B cell (primary cell): ENCODE data around the gene ESR2. TPM values are rescaled to one million over a fixed set of nuclear protein-coding genes. Genes with fewer than 3 reads are reported as not detected.
"Not testable (repeated sequence)": the region's sequence is repeated elsewhere in the genome, so short reads cannot be mapped to it uniquely, and the experiment has no call there.

ENCODE experiments used
- ATAC-seq: fragments of 200-7000 bp; cut with Tn5 transposase; one replicate; pipeline ENCODE4 v1.10.0; 2021; ENCODE audit warnings: low read depth, mild to moderate bottlenecking, moderate number of reproducible peaks, moderate library complexity
- CTCF ChIA-PET: fragments of 350-600 bp; sonication (Branson Sonifier 250); formaldehyde crosslinking; loops from one replicate; lab custom pipeline; 2021; ENCODE audit warnings: antibody characterized with exemption, inconsistent platforms; lab: Charles Lee
- POLR2A ChIA-PET: fragments of 350-600 bp; sonication (Branson Sonifier 250); formaldehyde crosslinking; loops from one replicate; lab custom pipeline; 2021; ENCODE audit warnings: antibody characterized with exemption; lab: Charles Lee
- DNase-seq: peaks from one replicate; pipeline ENCODE4 v3.0.0; 2013
- H2AFZ ChIP-seq: 2 replicates; pipeline ENCODE4 v1.6.1; 2012; ENCODE audit warnings: mild to moderate bottlenecking, low read depth, low read length; ENCODE audit not compliant: insufficient read depth, poor library complexity, severe bottlenecking
- H3K27ac ChIP-seq, 2 donors: 1 replicate in 1 of 2; 2 replicates in 1 of 2; pipeline ENCODE4 v1.5.1; 2012 to 2013; ENCODE audit warnings: low read length in 2 of 2, mild to moderate bottlenecking in 2 of 2, moderate library complexity in 1 of 2
- H3K27me3 ChIP-seq, 4 experiments: fragments of 200-600 bp in 1 of 4; sonication (generic) in 1 of 4; replicated peaks in 1 of 4; 1 replicate in 2 of 4; 2 replicates in 2 of 4; pipeline versions ENCODE4 v1.6.1 to v1.7.0; 2013 to 2016; ENCODE audit warnings: low read length in 3 of 4, mild to moderate bottlenecking in 2 of 4, mixed read lengths in 1 of 4, moderate library complexity in 1 of 4; ENCODE audit not compliant: insufficient read depth in 4 of 4, control insufficient read depth in 3 of 4; ENCODE audit errors: control extremely low read depth in 1 of 4
- H3K36me3 ChIP-seq, 2 experiments: replicated peaks in 1 of 2; 1 replicate in 1 of 2; 2 replicates in 1 of 2; pipeline versions ENCODE4 v1.6.1 to v1.7.1; 2013; ENCODE audit warnings: low read length in 1 of 2; ENCODE audit not compliant: insufficient read depth in 2 of 2, control insufficient read depth in 1 of 2; ENCODE audit errors: control extremely low read depth in 1 of 2, extremely low read depth in 1 of 2
- H3K4me1 ChIP-seq, 2 donors: fragments of 200-600 bp in 1 of 2; sonication (generic) in 1 of 2; 1 replicate in 1 of 2; 2 replicates in 1 of 2; pipeline versions ENCODE4 v1.5.1 to v1.6.1; 2013 to 2017; ENCODE audit warnings: low read length in 2 of 2; ENCODE audit not compliant: control insufficient read depth in 2 of 2, insufficient read depth in 2 of 2
- H3K4me2 ChIP-seq: replicated peaks from 2 replicates; pipeline ENCODE3; 2012; ENCODE audit warnings: mild to moderate bottlenecking, low read depth, low read length; ENCODE audit not compliant: poor library complexity, severe bottlenecking
- H3K4me3 ChIP-seq, 5 experiments: fragments of 200-600 bp in 1 of 5; sonication (generic) in 1 of 5; 1 replicate in 3 of 5; 2 replicates in 2 of 5; pipeline versions ENCODE4 v1.5.1 to v1.7.0; 2011 to 2016; ENCODE audit warnings: low read length in 4 of 5, mild to moderate bottlenecking in 4 of 5, low read depth in 2 of 5, control low read depth in 1 of 5, moderate library complexity in 1 of 5; ENCODE audit not compliant: insufficient read depth in 1 of 5; ENCODE audit errors: control extremely low read depth in 1 of 5, extremely low read depth in 1 of 5
- H3K79me2 ChIP-seq: fragments of 200-600 bp; sonication (generic); one replicate; pipeline ENCODE4 v1.6.0; 2016; ENCODE audit warnings: low read length; ENCODE audit not compliant: control insufficient read depth, insufficient read depth
- H3K9ac ChIP-seq: fragments of 200-600 bp; sonication (generic); 2 replicates; pipeline ENCODE4 v1.6.1; 2017; ENCODE audit warnings: mild to moderate bottlenecking, low read length, moderate library complexity
- H3K9me3 ChIP-seq, 3 donors: one replicate each; pipeline versions ENCODE4 v1.6.1 to v1.7.1; 2013; ENCODE audit warnings: low read length in 2 of 3; ENCODE audit not compliant: control insufficient read depth in 2 of 3, insufficient read depth in 1 of 3; ENCODE audit errors: control extremely low read depth in 1 of 3
- H4K20me1 ChIP-seq: 2 replicates; pipeline ENCODE4 v1.6.0; 2012; ENCODE audit warnings: mild to moderate bottlenecking, low read length; ENCODE audit not compliant: insufficient read depth, control insufficient read depth, poor library complexity, severe bottlenecking
- H3K27ac Mint-ChIP-seq: one replicate; pipeline ENCODE4 v1.8.0; 2021; ENCODE audit warnings: mixed read lengths
- H3K27me3 Mint-ChIP-seq: one replicate; pipeline ENCODE4 v1.8.0; 2021; ENCODE audit warnings: mixed read lengths
- H3K4me1 Mint-ChIP-seq: one replicate; pipeline ENCODE4 v1.8.0; 2021; ENCODE audit warnings: mixed read lengths
- H3K4me3 Mint-ChIP-seq: one replicate; pipeline ENCODE4 v1.8.0; 2021; ENCODE audit warnings: mixed read lengths
- H3K9me3 Mint-ChIP-seq: one replicate; pipeline ENCODE4 v1.8.0; 2022; ENCODE audit warnings: mixed read lengths; ENCODE audit not compliant: insufficient read depth
- EZH2 ChIP-seq: IDR thresholded peaks from 2 replicates; pipeline ENCODE4 v1.6.1; 2012; ENCODE audit warnings: borderline replicate concordance, low read depth, mild to moderate bottlenecking, moderate library complexity, low read length; ENCODE audit not compliant: insufficient read depth, poor library complexity, severe bottlenecking
- WGBS: methylation state at CpG from one replicate; pipeline ENCODE4 v1.1.5; 2013; ENCODE audit warnings: missing lambda C conversion rate; ENCODE audit not compliant: insufficient coverage; 5-methylcytosine and 5-hydroxymethylcytosine counted together
- intact Hi-C: fragments of 100-400 bp; cut with micrococcal nuclease; formaldehyde crosslinking; loops from one replicate; pipeline ENCODE4 v1.10.0; 2022
- polyA plus RNA-seq: library from polyadenylated mRNA; depleted of rRNA; stranded (reverse); fragments of >200 nt; gene quantifications from 2 replicates; pipeline ENCODE4 v1.2.3, GENCODE V29; 2012
- total RNA-seq, 2 donors: library from RNA; stranded (reverse); fragments of 120-200 nt in 1 of 2; gene quantifications; 1 replicate in 1 of 2; 2 replicates in 1 of 2; pipeline versions ENCODE4 v1.2.3 to v1.2.4, GENCODE V29; 2013 to 2022
- TF ChIP-seq, protein P1 (sequence below): fragments of 200-600 bp; IDR thresholded peaks from one replicate; pipeline ENCODE4 v1.8.0; 2022; ENCODE audit warnings: antibody characterized with exemption, mild to moderate bottlenecking

ESR2 gene
- total and polyA plus RNA-seq, 2 donors (not counting 1 experiment from before 2014, with no cell fraction given) = 5.4 to 87.8 TPM

- ATAC-seq (no peak), DNase-seq (no peak)
- no peak overlapping the region for H3K4me3 Mint-ChIP-seq
- no peak for TF ChIP-seq EZH2
- TF ChIP-seq, protein P1, sequence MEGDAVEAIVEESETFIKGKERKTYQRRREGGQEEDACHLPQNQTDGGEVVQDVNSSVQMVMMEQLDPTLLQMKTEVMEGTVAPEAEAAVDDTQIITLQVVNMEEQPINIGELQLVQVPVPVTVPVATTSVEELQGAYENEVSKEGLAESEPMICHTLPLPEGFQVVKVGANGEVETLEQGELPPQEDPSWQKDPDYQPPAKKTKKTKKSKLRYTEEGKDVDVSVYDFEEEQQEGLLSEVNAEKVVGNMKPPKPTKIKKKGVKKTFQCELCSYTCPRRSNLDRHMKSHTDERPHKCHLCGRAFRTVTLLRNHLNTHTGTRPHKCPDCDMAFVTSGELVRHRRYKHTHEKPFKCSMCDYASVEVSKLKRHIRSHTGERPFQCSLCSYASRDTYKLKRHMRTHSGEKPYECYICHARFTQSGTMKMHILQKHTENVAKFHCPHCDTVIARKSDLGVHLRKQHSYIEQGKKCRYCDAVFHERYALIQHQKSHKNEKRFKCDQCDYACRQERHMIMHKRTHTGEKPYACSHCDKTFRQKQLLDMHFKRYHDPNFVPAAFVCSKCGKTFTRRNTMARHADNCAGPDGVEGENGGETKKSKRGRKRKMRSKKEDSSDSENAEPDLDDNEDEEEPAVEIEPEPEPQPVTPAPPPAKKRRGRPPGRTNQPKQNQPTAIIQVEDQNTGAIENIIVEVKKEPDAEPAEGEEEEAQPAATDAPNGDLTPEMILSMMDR = no peak
- H3K4me1 ChIP-seq = no peaks in the 10 kb centered on the region
- ChIA-PET CTCF (no interaction called here), POLR2A (no interaction called here)
- no peaks in the 10 kb centered on the region for H4K20me1 ChIP-seq
- H3K27me3 Mint-ChIP-seq = no peaks in the 10 kb centered on the region
- H3K9ac ChIP-seq = no peak overlapping the region
- no peak overlapping the region for H3K27ac ChIP-seq
- H3K4me2 ChIP-seq = no peak overlapping the region
- no peaks in the 10 kb centered on the region for H3K79me2 ChIP-seq
- H3K27me3 ChIP-seq = no peaks in the 10 kb centered on the region
- no peaks in the 10 kb centered on the region for H3K9me3 ChIP-seq
- peaks cover 3 to 6% of the 10 kb centered on the region in 2 experiments for H3K36me3 ChIP-seq
- no peak overlapping the region for H3K27ac Mint-ChIP-seq
- no peaks in the 10 kb centered on the region for H3K4me1 Mint-ChIP-seq
- no peak overlapping the region for H2AFZ ChIP-seq
- intact Hi-C loops = no loop called here
- WGBS = no CpG with 5 or more reads among the region's 2 CpGs
- no peaks in the 10 kb centered on the region for H3K9me3 Mint-ChIP-seq
- no peak overlapping the region for H3K4me3 ChIP-seq
Observed at GRCh38 chr14:64049616-64050381, 244.4 kb downstream of the ESR2 start.

DNA sequence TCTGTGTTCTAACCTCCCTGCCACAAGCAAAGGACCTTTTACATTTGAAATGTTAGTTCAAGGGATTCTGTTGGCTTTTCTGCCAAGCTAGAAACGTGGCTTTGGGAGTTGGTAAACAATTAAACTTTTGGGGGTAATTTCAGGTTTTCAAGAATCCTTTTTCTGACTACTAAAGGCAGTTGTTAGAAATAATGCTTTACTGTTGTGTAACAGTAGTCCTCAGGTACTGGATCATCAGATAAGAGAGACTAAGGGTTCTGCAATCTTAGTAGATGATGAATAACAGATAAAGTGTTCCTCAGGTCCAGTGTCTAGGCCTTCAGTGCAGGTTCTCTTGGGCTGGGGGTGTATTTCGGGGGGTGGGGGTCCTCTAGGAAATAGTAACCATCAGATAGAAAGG lies 249.1 kb downstream of the ESR2 start:
- H3K9ac ChIP-seq = no peak overlapping the region
- no peak overlapping the region for H2AFZ ChIP-seq
- Mint-ChIP-seq H3K27ac (no peak overlapping the region), H3K4me3 (no peak overlapping the region), H3K9me3 (peaks cover 7% of the 10 kb centered on the region), H3K27me3 (no peaks in the 10 kb centered on the region), H3K4me1 (no peaks in the 10 kb centered on the region)
- H3K27me3 ChIP-seq = no peaks in the 10 kb centered on the region
- H3K9me3 ChIP-seq = peaks cover 0 to 8% (median 6%) of the 10 kb centered on the region in 3 donors
- H3K4me3 ChIP-seq = no peak overlapping the region
- H3K4me1 ChIP-seq = no peaks in the 10 kb centered on the region
- intact Hi-C loops = no loop called here
- ChIA-PET POLR2A (no interaction called here), CTCF (no interaction called here)
- no peak for DNase-seq
- H3K79me2 ChIP-seq = no peaks in the 10 kb centered on the region
- TF ChIP-seq, protein P1 = no peak
- no peak for TF ChIP-seq EZH2
- no peak overlapping the region for H3K27ac ChIP-seq
- no peak for ATAC-seq
- 88% methylated on average over 1 of the region's 2 CpGs for WGBS
- no peaks in the 10 kb centered on the region for H4K20me1 ChIP-seq
- H3K36me3 ChIP-seq = peaks cover 0 to 6% of the 10 kb centered on the region in 2 experiments
- H3K4me2 ChIP-seq = no peak overlapping the region

DNA sequence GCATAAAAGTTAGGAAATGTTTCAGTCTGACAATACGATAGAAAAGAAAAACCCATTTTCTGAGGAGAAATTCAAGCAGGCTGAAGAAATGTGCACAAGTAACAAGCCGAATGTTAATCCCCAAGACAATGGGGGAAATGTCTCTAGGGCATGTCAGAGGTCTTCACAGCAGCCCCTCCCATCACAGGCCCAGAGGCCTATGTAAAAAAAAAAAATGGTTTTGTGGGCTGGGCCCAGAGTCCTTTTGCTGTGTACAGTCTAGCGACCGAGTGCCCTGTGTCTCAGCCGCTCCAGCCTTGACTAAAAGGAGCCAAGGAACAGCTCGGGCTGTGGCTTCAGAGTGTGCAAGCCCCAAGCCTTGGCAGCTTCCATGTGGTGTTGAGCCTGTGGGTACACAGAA lies 250.9 kb downstream of the ESR2 start:
- H2AFZ ChIP-seq, H3K79me2 ChIP-seq, H3K27me3 ChIP-seq, DNase-seq, H3K36me3 ChIP-seq, intact Hi-C loops, ATAC-seq, H4K20me1 ChIP-seq, H3K27me3 Mint-ChIP-seq, H3K4me3 ChIP-seq, H3K9ac ChIP-seq, POLR2A ChIA-PET, H3K9me3 ChIP-seq, H3K4me2 ChIP-seq, H3K4me1 Mint-ChIP-seq, H3K27ac ChIP-seq, H3K4me1 ChIP-seq, H3K27ac Mint-ChIP-seq, H3K4me3 Mint-ChIP-seq, H3K9me3 Mint-ChIP-seq: not testable (repeated sequence)
- 97% methylated on average over 6 of the region's 6 CpGs for WGBS
- CTCF ChIA-PET = interaction anchor here (1.3 kb wide), 1 partner anchor 260 kb away, joined by 3 read pairs; no protein-coding TSS in a partner anchor
